NB4 (cell line): Measurements from ENCODE around the gene C22orf39.
"Not testable (repeated sequence)": the region's sequence is repeated elsewhere in the genome, so short reads cannot be mapped to it uniquely, and the experiment has no call there.

Source experiments
- DNase-seq: peaks from one replicate; pipeline ENCODE4 v3.0.0; 2010; ENCODE audit warnings: low read depth
- H3K4me3 ChIP-seq: one replicate; pipeline ENCODE4 v1.5.1; 2011; ENCODE audit warnings: mild to moderate bottlenecking, low read depth, low read length, moderate library complexity
- CTCF ChIP-seq: IDR thresholded peaks from one replicate; pipeline ENCODE4 v1.5.1; 2012; ENCODE audit warnings: low read depth, low read length
- MAX ChIP-seq: IDR thresholded peaks from 2 replicates; pipeline ENCODE4 v1.6.1; 2011; ENCODE audit warnings: low read depth, low read length
- MYC ChIP-seq: IDR thresholded peaks from 2 replicates; pipeline ENCODE4 v1.6.1; 2011; ENCODE audit warnings: low read depth, low read length
- POLR2A ChIP-seq: IDR thresholded peaks from 2 replicates; pipeline ENCODE4 v1.6.1; 2011; ENCODE audit warnings: mild to moderate bottlenecking; ENCODE audit not compliant: insufficient read length; ENCODE audit errors: extremely low read depth

C22orf39 gene

GRCh38 chr22:19448076-19448607 is 631 bp upstream of the C22orf39 start:
- peak overlapping the region; percentile 88 for H3K4me3 ChIP-seq
- TF ChIP-seq MYC (no peak), POLR2A (no peak), MAX (no peak), CTCF (no peak)
- DNase-seq = peak; percentile 70

- TF ChIP-seq CTCF = no peak
- no peak for TF ChIP-seq MAX
- no peak for TF ChIP-seq MYC
- TF ChIP-seq POLR2A = no peak
- no peak for DNase-seq
- H3K4me3 ChIP-seq = peak overlapping the region; percentile 88
Measured at GRCh38 chr22:19446603-19447329, 745 bp downstream of the C22orf39 start.

- not testable (repeated sequence) for DNase-seq, H3K4me3 ChIP-seq
Measured at GRCh38 chr22:19445279-19445982, 2.1 kb downstream of the C22orf39 start.

GRCh38 chr22:19443544-19444211 is 3.8 kb downstream of the C22orf39 start:
- no peak for TF ChIP-seq CTCF
- no peak for TF ChIP-seq POLR2A
- TF ChIP-seq MAX = no peak
- DNase-seq = no peak
- H3K4me3 ChIP-seq = no peak overlapping the region

DNA sequence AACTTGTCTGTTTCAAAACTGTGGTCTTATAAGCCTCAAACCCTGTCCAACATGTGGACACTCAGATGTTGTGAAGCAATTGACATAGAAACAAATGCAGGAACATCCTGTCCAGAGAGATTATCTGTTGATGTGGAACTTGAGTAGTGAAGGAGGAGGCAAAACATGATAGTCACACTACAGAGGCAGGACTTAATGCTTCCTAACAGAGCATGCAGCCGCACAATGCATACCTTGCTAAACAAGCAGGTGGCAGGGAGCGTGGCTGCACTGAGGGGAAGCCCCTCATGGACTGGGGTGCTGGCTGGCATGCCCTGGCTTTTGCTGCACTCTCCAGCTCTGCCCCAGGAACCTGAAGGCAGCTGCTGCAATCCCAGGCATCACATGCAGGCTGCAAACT is 5.3 kb downstream of the C22orf39 start:
- DNase-seq = no peak
- H3K4me3 ChIP-seq = no peak overlapping the region
- no peak for TF ChIP-seq MAX
- no peak for TF ChIP-seq POLR2A
- no peak for TF ChIP-seq CTCF
- no peak for TF ChIP-seq MYC
